Cardiac fibroblast (primary cell): Measurements from ENCODE around the gene OR51G2.
A peak's percentile ranks its signal among the peaks of the same experiment; 100 is the strongest.

Source experiments
- DNase-seq, 2 donors: peaks; one replicate each; pipeline versions ENCODE4 v3.0.0 to v3.0.0-alpha.2; 2010; ENCODE audit warnings: low read depth in 2 of 2
- H3K4me3 ChIP-seq, 2 donors: replicated peaks in 1 of 2; 1 replicate in 1 of 2; 2 replicates in 1 of 2; pipeline ENCODE4 v1.5.1; 2011; ENCODE audit warnings: low read depth in 2 of 2, low read length in 2 of 2, mild to moderate bottlenecking in 2 of 2, moderate library complexity in 1 of 2
- TF ChIP-seq, protein P1 (sequence below): IDR thresholded peaks from one replicate; pipeline ENCODE4 v1.5.1; 2011; ENCODE audit warnings: low read depth, mild to moderate bottlenecking, low read length, inconsistent platforms

Gene OR51G2

DNA sequence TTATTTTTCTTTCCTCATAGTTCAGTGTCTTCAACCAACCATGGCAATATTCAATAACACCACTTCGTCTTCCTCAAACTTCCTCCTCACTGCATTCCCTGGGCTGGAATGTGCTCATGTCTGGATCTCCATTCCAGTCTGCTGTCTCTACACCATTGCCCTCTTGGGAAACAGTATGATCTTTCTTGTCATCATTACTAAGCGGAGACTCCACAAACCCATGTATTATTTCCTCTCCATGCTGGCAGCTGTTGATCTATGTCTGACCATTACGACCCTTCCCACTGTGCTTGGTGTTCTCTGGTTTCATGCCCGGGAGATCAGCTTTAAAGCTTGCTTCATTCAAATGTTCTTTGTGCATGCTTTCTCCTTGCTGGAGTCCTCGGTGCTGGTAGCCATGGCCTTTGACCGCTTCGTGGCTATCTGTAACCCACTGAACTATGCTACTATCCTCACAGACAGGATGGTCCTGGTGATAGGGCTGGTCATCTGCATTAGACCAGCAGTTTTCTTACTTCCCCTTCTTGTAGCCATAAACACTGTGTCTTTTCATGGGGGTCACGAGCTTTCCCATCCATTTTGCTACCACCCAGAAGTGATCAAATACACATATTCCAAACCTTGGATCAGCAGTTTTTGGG is 37.2 kb downstream of the OR51G2 start, which contains the start of gene OR51T1:
OR51T1 (plus strand) TSS at position 41 of the 641 bp plus-strand sequence; CDS start at position 41, 0 bp downstream.
- DNase-seq = peak; percentile 23 to 65
- no peak within 1 kb of the TSS for H3K4me3 ChIP-seq

DNA sequence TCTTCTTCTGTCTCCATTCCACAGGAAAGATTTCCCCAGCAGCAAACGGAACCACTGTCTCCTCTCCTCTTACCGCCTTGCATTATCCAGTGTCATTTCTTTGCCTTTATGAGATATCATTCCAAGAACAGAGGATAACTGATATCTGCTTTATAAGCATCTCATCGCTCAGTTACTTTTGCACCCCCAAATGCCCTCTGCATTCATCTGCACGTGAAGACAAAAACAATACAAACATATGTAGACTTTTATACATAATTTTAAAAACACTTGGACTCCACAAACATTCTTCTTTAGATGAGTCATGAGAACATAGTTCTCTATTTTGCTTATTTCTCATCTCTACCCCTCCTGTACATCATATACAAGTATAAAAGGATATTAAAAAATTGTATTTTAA is 38.0 kb downstream of the OR51G2 start:
- no peak overlapping the region for H3K4me3 ChIP-seq
- peak in 1 of 2 donors; percentile 34 for DNase-seq
- TF ChIP-seq, protein P1, sequence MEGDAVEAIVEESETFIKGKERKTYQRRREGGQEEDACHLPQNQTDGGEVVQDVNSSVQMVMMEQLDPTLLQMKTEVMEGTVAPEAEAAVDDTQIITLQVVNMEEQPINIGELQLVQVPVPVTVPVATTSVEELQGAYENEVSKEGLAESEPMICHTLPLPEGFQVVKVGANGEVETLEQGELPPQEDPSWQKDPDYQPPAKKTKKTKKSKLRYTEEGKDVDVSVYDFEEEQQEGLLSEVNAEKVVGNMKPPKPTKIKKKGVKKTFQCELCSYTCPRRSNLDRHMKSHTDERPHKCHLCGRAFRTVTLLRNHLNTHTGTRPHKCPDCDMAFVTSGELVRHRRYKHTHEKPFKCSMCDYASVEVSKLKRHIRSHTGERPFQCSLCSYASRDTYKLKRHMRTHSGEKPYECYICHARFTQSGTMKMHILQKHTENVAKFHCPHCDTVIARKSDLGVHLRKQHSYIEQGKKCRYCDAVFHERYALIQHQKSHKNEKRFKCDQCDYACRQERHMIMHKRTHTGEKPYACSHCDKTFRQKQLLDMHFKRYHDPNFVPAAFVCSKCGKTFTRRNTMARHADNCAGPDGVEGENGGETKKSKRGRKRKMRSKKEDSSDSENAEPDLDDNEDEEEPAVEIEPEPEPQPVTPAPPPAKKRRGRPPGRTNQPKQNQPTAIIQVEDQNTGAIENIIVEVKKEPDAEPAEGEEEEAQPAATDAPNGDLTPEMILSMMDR = no peak

More for the DNA sequence above, 37.2 kb downstream of the OR51G2 start, which contains the start of gene OR51T1:
- TF ChIP-seq, protein P1 = no peak

DNA sequence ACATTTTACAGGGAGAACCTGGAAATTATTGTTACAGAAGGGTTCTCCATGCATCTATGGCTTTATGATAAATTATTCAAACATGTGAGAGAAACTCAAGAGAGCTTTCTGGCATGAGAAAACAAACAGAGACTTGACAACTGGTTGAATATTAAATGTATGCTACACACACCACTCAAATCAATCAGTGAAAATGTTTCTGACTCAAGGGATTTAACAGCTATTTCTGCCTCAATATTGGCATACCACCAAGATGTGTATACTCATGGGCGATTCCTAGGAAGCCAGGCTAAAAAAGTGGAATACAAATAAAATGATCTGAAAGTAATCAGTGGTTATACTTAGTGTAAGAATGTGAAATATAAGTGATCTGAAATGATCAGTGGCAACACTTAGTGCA is 53.3 kb downstream of the OR51G2 start:
- H3K4me3 ChIP-seq = no peak overlapping the region
- TF ChIP-seq, protein P1 = no peak
- no peak for DNase-seq

DNA sequence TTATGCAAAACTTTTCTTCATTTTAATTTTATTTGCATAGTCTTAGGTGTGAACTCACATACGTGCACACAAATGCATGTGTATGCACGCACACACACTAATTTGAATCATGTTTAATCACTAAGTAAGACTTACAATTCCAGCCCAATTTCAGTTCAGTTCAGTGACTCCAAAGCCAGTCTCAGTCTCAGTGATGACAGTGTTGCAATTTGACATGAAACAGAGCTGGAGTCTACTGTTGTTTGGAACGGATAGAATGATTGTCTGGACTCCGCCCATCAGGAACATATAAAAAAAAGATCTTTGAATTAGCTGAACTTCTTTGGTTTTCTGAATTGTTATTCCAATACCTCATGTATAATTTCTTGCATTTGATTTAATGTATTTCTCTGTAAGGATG is 55.3 kb downstream of the OR51G2 start:
- TF ChIP-seq, protein P1 = no peak
- peak in 1 of 2 donors; percentile 28 for DNase-seq
- H3K4me3 ChIP-seq = no peak overlapping the region
